ENCODE results near the gene ODF2L. TPM values are rescaled to one million over a fixed set of nuclear protein-coding genes. Genes with fewer than 3 reads are reported as not detected.
A peak's percentile ranks its signal among the peaks of the same experiment; 100 is the strongest.

Gene ODF2L
- total RNA-seq, 2 experiments from 2014 or later: 57.4 to 68.1 TPM

- Mint-ChIP-seq H3K4me1 (peaks cover 2% of the 10 kb centered on the region), H3K27me3 (peaks cover 4% of the 10 kb centered on the region), H3K27ac (peak overlapping the region; percentile 37), H3K36me3 (no peaks in the 10 kb centered on the region), H3K4me3 (peak overlapping the region; percentile 58), H3K9me3 (no peaks in the 10 kb centered on the region)
- POLR2A ChIA-PET: no interaction called here
- DNase-seq (no peak), ATAC-seq (ENCODE audit: low read depth) (peak; percentile 96)
Measured at GRCh38 chr1:86419277-86419903, 23.3 kb upstream of the ODF2L start.

- DNase-seq (no peak), ATAC-seq (ENCODE audit: low read depth) (no peak)
- peaks cover 2% of the 10 kb centered on the region for H3K4me1 Mint-ChIP-seq
- H3K27ac Mint-ChIP-seq: no peak overlapping the region
- H3K4me3 Mint-ChIP-seq: no peak overlapping the region
- no peaks in the 10 kb centered on the region for H3K36me3 Mint-ChIP-seq
- H3K27me3 Mint-ChIP-seq: peaks cover 1% of the 10 kb centered on the region
- POLR2A ChIA-PET: no interaction called here
- no peaks in the 10 kb centered on the region for H3K9me3 Mint-ChIP-seq
Measured at GRCh38 chr1:86416343-86416742, 20.2 kb upstream of the ODF2L start.

DNA sequence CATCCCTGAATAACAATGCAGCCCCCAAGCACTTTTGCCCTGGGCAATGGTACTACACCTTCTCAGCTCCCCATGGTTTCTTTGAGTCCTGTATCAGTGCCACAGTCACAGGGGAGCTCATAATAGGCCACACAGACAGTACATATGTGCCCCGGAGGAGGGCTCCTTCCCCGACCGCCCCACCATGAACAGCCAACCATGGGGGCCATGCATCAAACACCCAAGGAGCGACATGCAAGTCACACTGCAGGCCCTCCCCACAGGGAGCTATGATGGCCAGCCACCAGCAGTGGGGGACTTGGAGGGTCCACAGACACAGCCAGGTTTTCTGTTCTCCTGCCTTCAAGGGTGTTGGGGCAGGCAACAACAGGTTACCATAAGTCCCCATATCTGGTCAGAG lies 14.8 kb upstream of the ODF2L start:
- DNase-seq (no peak), ATAC-seq (ENCODE audit: low read depth) (no peak)
- no peak overlapping the region for H3K27ac Mint-ChIP-seq
- POLR2A ChIA-PET: no interaction called here
- H3K9me3 Mint-ChIP-seq: no peaks in the 10 kb centered on the region
- no peaks in the 10 kb centered on the region for H3K36me3 Mint-ChIP-seq
- no peak overlapping the region for H3K4me3 Mint-ChIP-seq
- H3K4me1 Mint-ChIP-seq: no peaks in the 10 kb centered on the region
- peaks cover 2% of the 10 kb centered on the region for H3K27me3 Mint-ChIP-seq

GRCh38 chr1:86409416-86410021 lies 13.4 kb upstream of the ODF2L start:
- Mint-ChIP-seq H3K9me3 (no peaks in the 10 kb centered on the region), H3K4me1 (no peaks in the 10 kb centered on the region), H3K4me3 (no peak overlapping the region), H3K27ac (no peak overlapping the region), H3K36me3 (no peaks in the 10 kb centered on the region), H3K27me3 (peaks cover 2% of the 10 kb centered on the region)
- POLR2A ChIA-PET: no interaction called here
- no peak for DNase-seq
- no peak for ATAC-seq (ENCODE audit: low read depth)

DNA sequence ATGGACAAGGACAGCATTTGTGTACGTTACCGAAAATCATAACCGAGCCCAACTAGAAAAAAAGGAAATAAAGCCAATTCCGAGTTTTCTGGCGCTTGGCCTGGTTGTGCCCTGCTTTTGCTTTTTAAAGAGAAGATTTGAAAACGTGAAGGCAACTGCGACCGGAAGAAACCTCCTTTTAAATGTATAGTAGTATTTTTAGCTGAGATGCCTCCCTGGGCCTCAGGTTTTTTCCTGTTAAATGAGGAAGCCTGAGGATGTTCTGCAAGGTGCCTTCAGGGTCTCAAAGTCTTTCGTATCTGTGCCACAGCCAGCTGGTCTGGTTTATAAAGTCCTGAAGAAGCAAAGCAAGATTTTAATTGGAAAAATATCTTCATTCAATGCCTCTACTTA lies 371 bp upstream of the ODF2L start:
- POLR2A ChIA-PET: interaction anchor here (1.0 to 1.9 kb wide), 7 partner anchors 9 to 518 kb away, joined by 3 to 14 read pairs (median 8); partner anchors contain the start of genes HS2ST1, SELENOF and SH3GLB1
- Mint-ChIP-seq H3K4me1 (peaks cover 26% of the 10 kb centered on the region), H3K9me3 (no peaks in the 10 kb centered on the region), H3K27me3 (no peaks in the 10 kb centered on the region), H3K36me3 (peaks cover 12% of the 10 kb centered on the region), H3K27ac (peak overlapping the region; percentile 93), H3K4me3 (peak overlapping the region; percentile 96)
- DNase-seq (no peak), ATAC-seq (ENCODE audit: low read depth) (peak; percentile 16)

DNA sequence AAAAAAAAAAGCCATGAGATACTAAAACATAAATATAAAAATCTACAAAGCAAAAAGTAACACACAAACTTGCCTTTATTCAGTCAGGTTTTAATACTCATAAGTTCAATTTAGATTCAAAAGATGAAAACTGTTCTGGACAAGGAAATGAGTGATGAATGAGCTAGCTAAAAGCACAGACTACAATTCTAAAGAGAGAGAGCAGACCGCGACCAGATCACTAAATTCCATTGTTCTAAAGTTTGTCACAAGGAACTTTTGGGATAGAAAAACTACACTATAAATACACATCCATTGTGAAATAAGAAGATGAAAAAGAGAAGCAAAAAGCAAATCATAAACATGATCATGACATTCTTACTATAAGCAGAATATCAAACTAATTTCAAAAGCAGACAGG lies 1.7 kb downstream of the ODF2L start:
- Mint-ChIP-seq H3K27ac (no peak overlapping the region), H3K4me3 (peak overlapping the region; percentile 60), H3K9me3 (peaks cover 3% of the 10 kb centered on the region), H3K4me1 (peaks cover 39% of the 10 kb centered on the region), H3K36me3 (peaks cover 21% of the 10 kb centered on the region), H3K27me3 (no peaks in the 10 kb centered on the region)
- POLR2A ChIA-PET: interaction anchor here (0.7 kb wide), 1 partner anchor 36 kb away, joined by 3 read pairs; no protein-coding TSS in a partner anchor
- no peak for ATAC-seq (ENCODE audit: low read depth)
- no peak for DNase-seq

DNA sequence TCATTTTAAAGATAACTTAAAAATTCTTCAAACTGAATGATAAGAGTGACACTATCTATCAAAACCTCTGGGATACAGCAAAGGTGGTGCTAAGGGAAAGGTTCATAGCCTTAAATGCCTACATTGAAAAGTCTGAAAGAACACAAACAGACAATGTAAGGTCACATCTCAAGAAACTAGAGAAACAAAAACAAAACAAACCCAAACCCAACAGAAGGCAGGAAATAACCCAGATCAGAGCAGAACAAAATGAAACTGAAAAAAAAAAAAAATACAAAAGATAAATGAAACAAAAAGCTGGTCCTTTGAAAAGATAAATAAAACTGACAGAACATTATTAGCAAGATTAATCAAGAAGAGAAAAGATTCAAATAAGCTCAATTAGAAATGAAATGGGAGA lies 6.8 kb downstream of the ODF2L start:
- POLR2A ChIA-PET: interaction anchor here (0.9 kb wide), 3 partner anchors 525 to 1113 kb away, joined by 3 to 4 read pairs (median 4); partner anchors contain the start of genes BCL10, HS2ST1, LMO4 and SELENOF
- Mint-ChIP-seq H3K27me3 (no peaks in the 10 kb centered on the region), H3K27ac (peak overlapping the region; percentile 89), H3K4me1 (peaks cover 27% of the 10 kb centered on the region), H3K4me3 (peak overlapping the region; percentile 78), H3K36me3 (peaks cover 20% of the 10 kb centered on the region), H3K9me3 (peaks cover 3% of the 10 kb centered on the region)
- DNase-seq (no peak), ATAC-seq (ENCODE audit: low read depth) (peak; percentile 74)

GRCh38 chr1:86388777-86389176 lies 7.3 kb downstream of the ODF2L start:
- Mint-ChIP-seq H3K4me1 (peaks cover 26% of the 10 kb centered on the region), H3K9me3 (peaks cover 3% of the 10 kb centered on the region), H3K27ac (no peak overlapping the region), H3K36me3 (peaks cover 19% of the 10 kb centered on the region), H3K27me3 (no peaks in the 10 kb centered on the region), H3K4me3 (peak overlapping the region; percentile 78)
- POLR2A ChIA-PET: no interaction called here
- DNase-seq (no peak), ATAC-seq (ENCODE audit: low read depth) (no peak)

GRCh38 chr1:86387916-86388627 lies 8.1 kb downstream of the ODF2L start:
- no peak overlapping the region for H3K4me3 Mint-ChIP-seq
- POLR2A ChIA-PET: interaction anchor here (0.8 kb wide), 1 partner anchor 8 kb away, joined by 3 read pairs; the partner anchor contains the start of gene ODF2L

DNA sequence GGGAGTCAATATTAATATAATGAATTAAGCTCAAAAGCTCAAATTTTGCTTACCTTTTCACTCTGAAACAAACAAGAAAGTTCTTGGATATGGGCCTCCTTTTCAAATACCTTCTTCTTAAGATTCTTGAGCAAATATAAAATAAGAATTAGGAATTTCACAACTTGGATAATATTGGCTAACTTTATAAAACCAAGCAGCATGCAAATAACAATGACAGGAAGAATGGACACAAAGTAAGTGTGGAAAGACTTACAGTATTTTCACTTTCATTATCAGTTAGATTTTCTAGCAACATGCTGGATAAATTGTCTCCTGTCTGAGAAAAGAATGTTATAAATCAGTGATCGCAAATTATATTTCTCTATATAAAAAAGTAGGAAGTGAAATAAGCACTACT lies 13.2 kb downstream of the ODF2L start:
- POLR2A ChIA-PET: interaction anchor here (0.6 to 1.8 kb wide), 3 partner anchors 13 to 357 kb away, joined by 3 to 8 read pairs (median 3); partner anchors contain the start of genes ODF2L and SH3GLB1
- Mint-ChIP-seq H3K4me1 (peaks cover 12% of the 10 kb centered on the region), H3K27me3 (no peaks in the 10 kb centered on the region), H3K27ac (no peak overlapping the region), H3K9me3 (peaks cover 2% of the 10 kb centered on the region), H3K4me3 (peak overlapping the region; percentile 77), H3K36me3 (peaks cover 12% of the 10 kb centered on the region)
- ATAC-seq (ENCODE audit: low read depth): no peak
- no peak for DNase-seq

More at GRCh38 chr1:86387916-86388627, 8.1 kb downstream of the ODF2L start:
- Mint-ChIP-seq H3K27ac (no peak overlapping the region), H3K9me3 (peaks cover 3% of the 10 kb centered on the region), H3K36me3 (peaks cover 17% of the 10 kb centered on the region), H3K27me3 (no peaks in the 10 kb centered on the region), H3K4me1 (peaks cover 19% of the 10 kb centered on the region)
- DNase-seq: no peak
- no peak for ATAC-seq (ENCODE audit: low read depth)

GRCh38 chr1:86381223-86381622 lies 14.9 kb downstream of the ODF2L start:
- no peak for DNase-seq
- Mint-ChIP-seq H3K36me3 (peaks cover 27% of the 10 kb centered on the region), H3K4me3 (no peak overlapping the region), H3K27ac (no peak overlapping the region), H3K4me1 (peaks cover 12% of the 10 kb centered on the region), H3K27me3 (no peaks in the 10 kb centered on the region), H3K9me3 (peaks cover 10% of the 10 kb centered on the region)
- ATAC-seq (ENCODE audit: low read depth): no peak
- POLR2A ChIA-PET: no interaction called here

- no peak for DNase-seq
- no peak for ATAC-seq (ENCODE audit: low read depth)
- H3K4me3 Mint-ChIP-seq: no peak overlapping the region
- H3K36me3 Mint-ChIP-seq: peaks cover 30% of the 10 kb centered on the region
- H3K4me1 Mint-ChIP-seq: peaks cover 12% of the 10 kb centered on the region
- peaks cover 10% of the 10 kb centered on the region for H3K9me3 Mint-ChIP-seq
- H3K27ac Mint-ChIP-seq: no peak overlapping the region
- no peaks in the 10 kb centered on the region for H3K27me3 Mint-ChIP-seq
- POLR2A ChIA-PET: interaction anchor here (1.0 kb wide), 1 partner anchor 122 kb away, joined by 3 read pairs; no protein-coding TSS in a partner anchor
Measured at GRCh38 chr1:86380257-86380861, 15.8 kb downstream of the ODF2L start.

- Mint-ChIP-seq H3K27me3 (no peaks in the 10 kb centered on the region), H3K9me3 (peaks cover 10% of the 10 kb centered on the region), H3K27ac (peak overlapping the region; percentile 43), H3K36me3 (peaks cover 32% of the 10 kb centered on the region), H3K4me1 (peaks cover 12% of the 10 kb centered on the region), H3K4me3 (no peak overlapping the region)
- POLR2A ChIA-PET: no interaction called here
- ATAC-seq (ENCODE audit: low read depth): no peak
- no peak for DNase-seq
Measured at GRCh38 chr1:86378813-86379212, 17.3 kb downstream of the ODF2L start.
